Right ventricle myocardium inferior (tissue), 1 donor: ENCODE data around the gene AKAP11. TPM values are rescaled to one million over a fixed set of nuclear protein-coding genes. Genes with fewer than 3 reads are reported as not detected.

Experiments
- ATAC-seq: fragments of 200-7000 bp; cut with Tn5 transposase; one replicate; pipeline ENCODE4 v1.9.1; 2020; ENCODE audit warnings: mild to moderate bottlenecking, moderate library complexity
- DNase-seq: peaks from one replicate; pipeline ENCODE4 v3.0.0; 2021; ENCODE audit errors: missing footprints
- intact Hi-C: fragments of 100-400 bp; cut with DNase I; formaldehyde crosslinking; loops from one replicate; pipeline ENCODE4 v1.11.0; 2022
- total RNA-seq: library from RNA; stranded (reverse); fragmentation: NEBNext Ultra II Directional; extraction: Animal tissue kit (Norgen Biotek cat#: 25700); gene quantifications from one replicate; pipeline ENCODE4 v1.2.1, GENCODE V29; 2021
- donor health status: DM: no; HTN: yes; CAD: no; lungs with severe emphysema.

Gene AKAP11
- total RNA-seq, 1 donor from 2014 or later, result 19.3 TPM

- intact Hi-C loops, result no loop called here
- DNase-seq (no peak), ATAC-seq (no peak)
Measured at GRCh38 chr13:42324704-42325103, 52.8 kb downstream of the AKAP11 start.

GRCh38 chr13:42327725-42328124, 55.8 kb downstream of the AKAP11 start:
- intact Hi-C loops, result no loop called here
- ATAC-seq, result no peak
- no peak for DNase-seq

GRCh38 chr13:42328672-42329071, 56.7 kb downstream of the AKAP11 start:
- intact Hi-C loops, result no loop called here

GRCh38 chr13:42329239-42329638, 57.3 kb downstream of the AKAP11 start:
- ATAC-seq (no peak), DNase-seq (no peak)
- intact Hi-C loops, result no loop called here

More at GRCh38 chr13:42328672-42329071, 56.7 kb downstream of the AKAP11 start:
- ATAC-seq (no peak), DNase-seq (no peak)

GRCh38 chr13:42331009-42331408, 59.1 kb downstream of the AKAP11 start:
- DNase-seq (no peak), ATAC-seq (no peak)
- intact Hi-C loops, result no loop called here

GRCh38 chr13:42333613-42334328, 61.8 kb downstream of the AKAP11 start:
- intact Hi-C loops, result no loop called here
- ATAC-seq (no peak), DNase-seq (no peak)

- no peak for DNase-seq
- no peak for ATAC-seq
- intact Hi-C loops, result no loop called here
Measured at GRCh38 chr13:42334329-42334706, 62.4 kb downstream of the AKAP11 start.

- intact Hi-C loops, result no loop called here
- no peak for DNase-seq
- no peak for ATAC-seq
Measured at GRCh38 chr13:42337808-42338600, 66.1 kb downstream of the AKAP11 start.

- no peak for DNase-seq
- ATAC-seq, result no peak
- intact Hi-C loops, result no loop called here
Measured at GRCh38 chr13:42345367-42345766, 73.4 kb downstream of the AKAP11 start.

- DNase-seq, result no peak
- intact Hi-C loops, result no loop called here
- ATAC-seq, result no peak
Measured at GRCh38 chr13:42348576-42348975, 76.6 kb downstream of the AKAP11 start.

- no peak for ATAC-seq
- intact Hi-C loops, result no loop called here
- DNase-seq, result no peak
Measured at GRCh38 chr13:42350141-42350540, 78.2 kb downstream of the AKAP11 start.

GRCh38 chr13:42354241-42355091, 82.5 kb downstream of the AKAP11 start:
- intact Hi-C loops, result no loop called here
- ATAC-seq, result peak; percentile 39
- DNase-seq, result no peak

GRCh38 chr13:42355092-42355485, 83.1 kb downstream of the AKAP11 start:
- intact Hi-C loops, result no loop called here
- no peak for DNase-seq
- no peak for ATAC-seq

- ATAC-seq, result no peak
- no peak for DNase-seq
- intact Hi-C loops, result no loop called here
Measured at GRCh38 chr13:42355491-42356183, 83.7 kb downstream of the AKAP11 start.

- no peak for DNase-seq
- ATAC-seq, result no peak
- intact Hi-C loops, result no loop called here
Measured at GRCh38 chr13:42356184-42356575, 84.2 kb downstream of the AKAP11 start.

- intact Hi-C loops, result no loop called here
- ATAC-seq (no peak), DNase-seq (no peak)
Measured at GRCh38 chr13:42360046-42360574, 88.2 kb downstream of the AKAP11 start.

- intact Hi-C loops, result no loop called here
- DNase-seq (no peak), ATAC-seq (no peak)
Measured at GRCh38 chr13:42361701-42362100, 89.7 kb downstream of the AKAP11 start.

- ATAC-seq, result no peak
- intact Hi-C loops, result no loop called here
- DNase-seq, result no peak
Measured at GRCh38 chr13:42363941-42364612, 92.1 kb downstream of the AKAP11 start.
